NCI-H2029 treated with DMSO at 0.1 percent for 48 hours (cell line): ENCODE data around the gene ZNF124.

Source experiments
- DNase-seq: peaks from one replicate; lab custom pipeline; 2025; lab: John Stamatoyannopoulos, UW

The ZNF124 gene

GRCh38 chr1:247113094-247113497 lies 58.7 kb downstream of the ZNF124 start:
- DNase-seq, result no peak

GRCh38 chr1:247112479-247112781 lies 59.4 kb downstream of the ZNF124 start:
- no peak for DNase-seq

- DNase-seq, result no peak
Observed at GRCh38 chr1:247111700-247112478, 59.9 kb downstream of the ZNF124 start.

GRCh38 chr1:247111259-247111699 lies 60.5 kb downstream of the ZNF124 start:
- DNase-seq, result no peak

- no peak for DNase-seq
Observed at GRCh38 chr1:247110627-247111258, 61.1 kb downstream of the ZNF124 start.

- DNase-seq, result no peak
Observed at GRCh38 chr1:247107694-247108093, 64.1 kb downstream of the ZNF124 start.

- DNase-seq, result no peak
Observed at GRCh38 chr1:247105966-247106365, 65.9 kb downstream of the ZNF124 start.
